Peyer's patch (tissue), 4 donors: Measurements from ENCODE around the gene MYPN. TPM values are rescaled to one million over a fixed set of nuclear protein-coding genes. Genes with fewer than 3 reads are reported as not detected.
"Not testable (repeated sequence)": the region's sequence is repeated elsewhere in the genome, so short reads cannot be mapped to it uniquely, and the experiment has no call there.

Source experiments
- DNase-seq, 3 donors: peaks; one replicate each; pipeline ENCODE4 v3.0.0-alpha.2; 2017 to 2019
- H3K27ac ChIP-seq, 4 donors: fragments of 200-600 bp; sonication (generic); one replicate each; pipeline ENCODE4 v1.5.1; 2016 to 2019
- H3K27me3 ChIP-seq, 2 donors: fragments of 200-600 bp; sonication (generic); one replicate each; pipeline ENCODE4 v1.5.1; 2019
- H3K36me3 ChIP-seq, 3 donors: fragments of 200-600 bp; sonication (generic); one replicate each; pipeline ENCODE4 v1.5.1; 2016 to 2019
- H3K4me1 ChIP-seq, 4 donors: fragments of 200-600 bp; sonication (generic); one replicate each; pipeline ENCODE4 v1.5.1; 2016 to 2019
- H3K4me3 ChIP-seq, 4 donors: fragments of 200-600 bp; sonication (generic); 1 replicate in 3 of 4; 2 replicates in 1 of 4; pipeline ENCODE4 v1.5.1; 2016 to 2019; ENCODE audit warnings: mild to moderate bottlenecking in 1 of 4
- H3K9me3 ChIP-seq, 4 donors: fragments of 200-600 bp; sonication (generic); one replicate each; pipeline ENCODE4 v1.5.1; 2016 to 2019; ENCODE audit warnings: mild to moderate bottlenecking in 1 of 4
- POLR2A ChIP-seq, 2 donors: fragments of 450-650 bp; IDR thresholded peaks; one replicate each; pipeline ENCODE4 v1.5.1; 2017; ENCODE audit warnings: antibody characterized with exemption in 2 of 2, mild to moderate bottlenecking in 2 of 2, moderate library complexity in 2 of 2
- total RNA-seq, 4 donors: library from RNA; depleted of rRNA; stranded (reverse); fragments of >200 nt; gene quantifications; one replicate each; pipeline ENCODE4 v1.1.0, GENCODE V29; 2016
- TF ChIP-seq, protein P1 (sequence below), 6 experiments: fragments of 450-650 bp in 4 of 6; fragments of 200-600 bp in 2 of 6; sonication (generic) in 1 of 6; IDR thresholded peaks; one replicate each; pipeline ENCODE4 v1.5.1; 2017 to 2019; ENCODE audit warnings: antibody characterized with exemption in 6 of 6, mild to moderate bottlenecking in 3 of 6, moderate library complexity in 1 of 6

Gene MYPN
- total RNA-seq, 4 donors from 2014 or later = 0.13 TPM; not detected in 3

DNA sequence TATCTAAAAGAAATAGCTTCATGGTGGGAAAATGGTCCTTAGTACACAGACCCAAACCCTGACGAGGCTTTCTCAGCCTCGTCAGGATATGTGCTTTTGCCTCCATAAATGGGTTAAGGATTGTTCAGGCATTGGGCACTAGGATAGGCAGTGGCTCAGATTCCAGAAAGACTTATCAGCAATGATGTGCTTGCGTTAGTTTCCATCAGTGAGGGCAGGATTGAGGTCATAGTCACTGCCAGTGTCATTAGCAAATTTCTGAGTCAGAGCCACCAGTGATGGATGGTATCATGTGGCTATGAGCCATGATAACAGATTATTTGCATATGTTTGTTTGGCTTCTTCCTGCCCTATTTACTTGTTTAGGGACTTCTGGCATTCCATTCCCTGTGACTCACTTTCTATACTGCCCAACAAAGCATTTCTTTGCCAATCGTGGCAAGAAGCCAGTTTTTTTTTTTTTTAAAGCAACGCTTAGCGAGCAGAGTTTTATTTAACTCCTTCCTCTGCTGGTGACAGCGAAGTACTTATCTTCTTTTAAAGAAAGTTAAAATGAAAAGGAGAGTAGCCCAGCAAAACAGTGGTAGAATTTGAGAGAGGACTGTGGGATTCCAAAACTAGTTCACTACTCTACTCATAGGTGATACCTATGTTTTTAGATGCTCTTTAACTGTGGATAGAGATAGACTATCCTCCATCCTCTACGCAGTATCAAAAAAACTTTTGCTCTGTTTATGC, 44.4 kb downstream of the MYPN start:
- no peak for TF ChIP-seq POLR2A (IDR thresholded peaks at IDR 0.05)
- TF ChIP-seq, protein P1, sequence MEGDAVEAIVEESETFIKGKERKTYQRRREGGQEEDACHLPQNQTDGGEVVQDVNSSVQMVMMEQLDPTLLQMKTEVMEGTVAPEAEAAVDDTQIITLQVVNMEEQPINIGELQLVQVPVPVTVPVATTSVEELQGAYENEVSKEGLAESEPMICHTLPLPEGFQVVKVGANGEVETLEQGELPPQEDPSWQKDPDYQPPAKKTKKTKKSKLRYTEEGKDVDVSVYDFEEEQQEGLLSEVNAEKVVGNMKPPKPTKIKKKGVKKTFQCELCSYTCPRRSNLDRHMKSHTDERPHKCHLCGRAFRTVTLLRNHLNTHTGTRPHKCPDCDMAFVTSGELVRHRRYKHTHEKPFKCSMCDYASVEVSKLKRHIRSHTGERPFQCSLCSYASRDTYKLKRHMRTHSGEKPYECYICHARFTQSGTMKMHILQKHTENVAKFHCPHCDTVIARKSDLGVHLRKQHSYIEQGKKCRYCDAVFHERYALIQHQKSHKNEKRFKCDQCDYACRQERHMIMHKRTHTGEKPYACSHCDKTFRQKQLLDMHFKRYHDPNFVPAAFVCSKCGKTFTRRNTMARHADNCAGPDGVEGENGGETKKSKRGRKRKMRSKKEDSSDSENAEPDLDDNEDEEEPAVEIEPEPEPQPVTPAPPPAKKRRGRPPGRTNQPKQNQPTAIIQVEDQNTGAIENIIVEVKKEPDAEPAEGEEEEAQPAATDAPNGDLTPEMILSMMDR (IDR thresholded peaks at IDR 0.05) = peak in 3 of 6 experiments; percentile 27 to 32 (median 30)
- Histone ChIP-seq H3K4me1 (peaks cover 0 to 16% (median 0%) of the 10 kb centered on the region in 4 donors), H3K4me3 (no peak overlapping the region), H3K36me3 (no peaks in the 10 kb centered on the region), H3K9me3 (no peaks in the 10 kb centered on the region), H3K27me3 (no peaks in the 10 kb centered on the region), H3K27ac (peak overlapping the region in 1 of 4 donors; percentile 22)
- peak in 1 of 3 donors; percentile 70 for DNase-seq

DNA sequence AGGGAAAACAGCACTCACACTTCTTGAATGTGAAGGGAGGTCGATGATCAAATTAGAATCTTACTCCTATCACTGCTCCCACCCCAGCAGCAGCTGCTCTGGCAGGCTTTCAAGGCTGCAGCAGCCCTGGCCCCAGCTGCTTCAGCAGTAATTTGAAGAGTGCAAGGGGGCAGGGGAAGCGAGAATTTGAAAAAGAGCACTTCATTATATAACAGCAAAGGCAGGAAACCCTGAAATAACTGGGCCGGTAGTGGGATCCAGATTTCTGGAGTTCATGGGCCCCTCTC, 44.9 kb downstream of the MYPN start:
- H3K36me3 ChIP-seq = no peaks in the 10 kb centered on the region
- peak overlapping the region in 1 of 4 donors; percentile 22 for H3K27ac ChIP-seq
- no peak for DNase-seq

DNA sequence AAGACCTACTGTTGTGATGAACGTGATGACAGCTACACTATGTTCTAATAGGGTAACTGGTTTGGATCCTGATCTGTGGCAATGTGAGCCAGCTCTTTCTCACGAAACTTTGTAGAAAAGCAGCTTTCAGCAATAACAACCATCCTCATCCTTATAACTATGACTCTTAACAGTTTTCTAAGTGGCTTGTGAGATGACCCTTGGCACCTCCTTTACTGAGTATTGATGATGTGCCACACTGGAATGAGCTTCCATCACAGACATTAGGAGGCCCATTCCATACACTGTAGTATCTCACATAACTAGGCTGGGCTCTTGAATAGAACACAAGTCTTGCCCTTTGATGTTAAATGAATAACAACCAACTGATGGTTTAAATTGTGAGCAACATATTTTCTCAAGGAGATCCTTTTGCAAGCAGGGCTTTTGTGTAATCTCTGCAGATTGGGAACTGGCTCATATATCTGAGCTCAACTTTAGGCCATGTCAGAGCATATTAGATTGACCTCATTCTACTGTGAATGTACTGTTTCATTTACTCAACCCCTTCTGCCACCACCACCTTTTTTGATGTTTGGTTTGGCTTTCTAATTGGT, 46.4 kb downstream of the MYPN start:
- no peaks in the 10 kb centered on the region for H3K9me3 ChIP-seq
- no peak overlapping the region for H3K4me3 ChIP-seq
- no peaks in the 10 kb centered on the region for H3K27me3 ChIP-seq
- TF ChIP-seq POLR2A (IDR thresholded peaks at IDR 0.05) = no peak
- TF ChIP-seq, protein P1 (IDR thresholded peaks at IDR 0.05) = no peak
- no peaks in the 10 kb centered on the region for H3K36me3 ChIP-seq
- no peak overlapping the region for H3K27ac ChIP-seq
- DNase-seq = no peak
- H3K4me1 ChIP-seq = peaks cover 0 to 16% (median 0%) of the 10 kb centered on the region in 4 donors

More for the DNA sequence above, 44.9 kb downstream of the MYPN start:
- Histone ChIP-seq H3K4me1 (peaks cover 0 to 16% (median 0%) of the 10 kb centered on the region in 4 donors), H3K9me3 (no peaks in the 10 kb centered on the region), H3K4me3 (no peak overlapping the region), H3K27me3 (no peaks in the 10 kb centered on the region)
- TF ChIP-seq, protein P1 (IDR thresholded peaks at IDR 0.05) = no peak
- no peak for TF ChIP-seq POLR2A (IDR thresholded peaks at IDR 0.05)

DNA sequence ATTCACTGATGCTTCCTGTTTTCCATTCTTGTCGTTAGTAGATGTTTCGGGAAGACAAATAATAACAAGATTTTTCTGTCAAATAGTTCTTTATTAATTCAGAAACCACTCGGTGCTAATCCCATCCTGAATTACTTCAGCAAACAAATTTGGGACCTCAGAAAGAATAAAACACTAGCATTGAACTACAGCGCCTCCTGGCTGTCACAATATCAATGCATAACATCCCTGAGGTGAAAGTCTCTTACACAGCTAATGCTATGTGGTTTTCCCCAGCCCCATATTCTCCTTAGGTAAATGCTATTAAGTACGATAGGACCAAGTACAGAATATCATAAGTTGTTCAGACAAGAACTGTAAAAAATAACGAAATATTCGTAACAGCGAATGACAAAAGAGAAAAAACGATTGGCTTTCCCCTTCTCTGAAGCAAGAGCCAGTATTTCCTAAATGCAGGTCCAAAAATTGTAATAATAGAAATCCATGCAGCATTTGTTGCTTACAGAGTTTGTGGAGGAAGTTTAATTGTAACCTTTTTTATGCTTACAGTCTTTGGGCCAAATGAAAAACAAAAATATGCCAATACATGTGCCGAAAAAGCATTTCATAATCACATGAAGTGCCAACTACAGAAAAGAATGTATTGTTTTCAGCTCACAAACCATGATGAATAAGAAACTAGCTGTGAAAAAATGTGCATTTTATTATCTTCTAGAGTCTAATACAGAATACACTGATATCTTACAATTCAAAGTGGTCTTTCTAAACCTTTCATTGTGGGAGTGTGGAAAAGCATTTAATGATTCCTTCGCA, 47.3 kb downstream of the MYPN start:
- Histone ChIP-seq H3K27ac (no peak overlapping the region), H3K4me3 (no peak overlapping the region), H3K9me3 (no peaks in the 10 kb centered on the region), H3K4me1 (peaks cover 0 to 16% (median 0%) of the 10 kb centered on the region in 4 donors), H3K27me3 (no peaks in the 10 kb centered on the region), H3K36me3 (no peaks in the 10 kb centered on the region)
- peak in 2 of 3 donors; percentile 58 to 89 for DNase-seq
- TF ChIP-seq, protein P1 (IDR thresholded peaks at IDR 0.05) = peak; percentile 64 to 91 (median 86)
- TF ChIP-seq POLR2A (IDR thresholded peaks at IDR 0.05) = no peak

DNA sequence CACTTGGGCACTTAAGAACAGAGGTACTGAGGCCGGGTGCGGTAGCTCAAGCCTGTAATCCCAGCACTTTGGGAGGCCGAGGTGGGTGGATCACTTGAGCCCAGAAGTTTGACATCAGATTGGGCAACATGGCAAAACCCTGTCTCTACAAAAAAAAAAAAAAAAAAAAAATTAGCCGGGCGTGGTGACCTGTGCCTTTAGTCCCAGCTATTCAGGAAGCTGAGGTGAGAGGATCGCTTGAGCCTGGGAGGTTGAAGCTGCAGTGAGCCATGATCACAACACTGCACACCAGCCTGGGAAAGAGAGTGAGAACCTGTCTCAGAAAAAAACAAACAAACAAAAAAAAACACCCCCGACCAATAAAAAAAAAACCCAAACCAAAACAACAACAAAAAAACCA, 48.2 kb downstream of the MYPN start:
- not testable (repeated sequence) for H3K27ac ChIP-seq, H3K4me3 ChIP-seq

GRCh38 chr10:68158031-68158430, 48.7 kb downstream of the MYPN start:
- H3K4me3 ChIP-seq = no peak overlapping the region
- DNase-seq = no peak
- H3K27ac ChIP-seq = no peak overlapping the region
- no peaks in the 10 kb centered on the region for H3K27me3 ChIP-seq
- no peaks in the 10 kb centered on the region for H3K9me3 ChIP-seq
- TF ChIP-seq, protein P1 (IDR thresholded peaks at IDR 0.05) = no peak
- no peak for TF ChIP-seq POLR2A (IDR thresholded peaks at IDR 0.05)
- peaks cover 0 to 14% (median 0%) of the 10 kb centered on the region in 4 donors for H3K4me1 ChIP-seq
- no peaks in the 10 kb centered on the region for H3K36me3 ChIP-seq

More for the DNA sequence above, 48.2 kb downstream of the MYPN start:
- not testable (repeated sequence) for H3K36me3 ChIP-seq, DNase-seq, H3K27me3 ChIP-seq, H3K9me3 ChIP-seq
- peaks cover 0 to 16% (median 0%) of the 10 kb centered on the region in 4 donors for H3K4me1 ChIP-seq
